ENCODE measurements around the gene MEAK7.

DNA sequence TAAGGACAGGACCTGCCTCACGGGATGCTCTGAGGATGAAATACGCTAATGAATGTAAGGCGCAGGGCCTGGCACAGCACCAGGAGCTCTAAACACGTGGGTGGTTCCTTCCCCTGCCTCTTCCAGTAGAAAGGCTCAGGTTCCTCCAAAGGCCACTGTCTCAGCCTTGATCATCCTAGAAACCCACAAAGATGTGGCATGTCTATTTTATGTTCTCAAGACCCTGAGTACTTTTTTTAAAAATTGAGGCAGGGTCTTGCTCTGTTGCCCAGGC, 17.0 kb upstream of the MEAK7 start:
- TF ChIP-seq, protein P1, sequence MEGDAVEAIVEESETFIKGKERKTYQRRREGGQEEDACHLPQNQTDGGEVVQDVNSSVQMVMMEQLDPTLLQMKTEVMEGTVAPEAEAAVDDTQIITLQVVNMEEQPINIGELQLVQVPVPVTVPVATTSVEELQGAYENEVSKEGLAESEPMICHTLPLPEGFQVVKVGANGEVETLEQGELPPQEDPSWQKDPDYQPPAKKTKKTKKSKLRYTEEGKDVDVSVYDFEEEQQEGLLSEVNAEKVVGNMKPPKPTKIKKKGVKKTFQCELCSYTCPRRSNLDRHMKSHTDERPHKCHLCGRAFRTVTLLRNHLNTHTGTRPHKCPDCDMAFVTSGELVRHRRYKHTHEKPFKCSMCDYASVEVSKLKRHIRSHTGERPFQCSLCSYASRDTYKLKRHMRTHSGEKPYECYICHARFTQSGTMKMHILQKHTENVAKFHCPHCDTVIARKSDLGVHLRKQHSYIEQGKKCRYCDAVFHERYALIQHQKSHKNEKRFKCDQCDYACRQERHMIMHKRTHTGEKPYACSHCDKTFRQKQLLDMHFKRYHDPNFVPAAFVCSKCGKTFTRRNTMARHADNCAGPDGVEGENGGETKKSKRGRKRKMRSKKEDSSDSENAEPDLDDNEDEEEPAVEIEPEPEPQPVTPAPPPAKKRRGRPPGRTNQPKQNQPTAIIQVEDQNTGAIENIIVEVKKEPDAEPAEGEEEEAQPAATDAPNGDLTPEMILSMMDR (IDR thresholded peaks at IDR 0.05) = no peak
- TF ChIP-seq EP300 (IDR thresholded peaks at IDR 0.05) = no peak

Data from sigmoid colon (tissue), 4 donors.